ENCODE results near the gene CRYGD.
"Not testable (repeated sequence)": the region's sequence is repeated elsewhere in the genome, so short reads cannot be mapped to it uniquely, and the experiment has no call there.

CRYGD gene

DNA sequence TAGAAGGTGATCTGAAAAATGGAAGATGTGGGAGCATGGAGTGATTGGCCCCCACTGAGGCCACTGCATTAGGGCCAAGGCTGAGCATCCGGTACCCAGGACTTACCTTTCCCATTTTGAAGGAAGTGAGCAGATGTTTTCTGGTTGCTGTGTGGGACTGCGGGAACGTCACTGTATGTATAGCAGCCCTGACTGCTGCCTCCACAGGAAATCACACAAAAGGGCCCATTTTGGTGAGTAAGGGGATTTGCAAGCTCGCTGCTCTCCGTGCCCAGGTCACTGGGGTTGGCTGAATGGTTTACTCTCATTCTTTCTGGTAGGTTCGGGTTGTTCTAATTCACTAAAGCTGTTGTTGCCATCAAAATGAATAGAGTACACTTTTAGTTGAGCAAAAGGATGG is 21.7 kb upstream of the CRYGD start, which contains the start of gene CRYGB:
Gene CRYGB, minus strand, starts transcription at position 153 of the 400 bp plus-strand sequence. Its CDS starts 38 bp downstream, at position 115.
- no peak within 1 kb of the TSS for H4K8ac ChIP-seq (ENCODE audit: low read depth, low read length)
- H3K4me3 ChIP-seq (ENCODE audit: low read length): no peak within 1 kb of the TSS
- H4K5ac ChIP-seq (ENCODE audit: low read length): peak within 1 kb of the TSS; percentile 44
- no peak within 1 kb of the TSS for H3K18ac ChIP-seq (ENCODE audit: low read length)
- no peaks in the 10 kb centered on the region for H3K36me3 ChIP-seq (ENCODE audit: control insufficient read depth, insufficient read depth, low read length)
- no peak within 1 kb of the TSS for H2BK120ac ChIP-seq (ENCODE audit: low read depth, low read length)
- H2BK15ac ChIP-seq (replicated peaks; ENCODE audit: low read depth): no peak within 1 kb of the TSS
- peak within 1 kb of the TSS; percentile 68 for H2AK5ac ChIP-seq (ENCODE audit: low read length)
- H3K4me2 ChIP-seq (ENCODE audit: low read length): no peak within 1 kb of the TSS
- H3K56ac ChIP-seq (ENCODE audit: low read length): peak within 1 kb of the TSS; percentile 27
- H2BK5ac ChIP-seq (ENCODE audit: low read length): peak within 1 kb of the TSS; percentile 35
- no peaks in the 10 kb centered on the region for H3K27me3 ChIP-seq (ENCODE audit: insufficient read depth, low read length, poor library complexity)
- H3K23ac ChIP-seq (ENCODE audit: low read length): no peak within 1 kb of the TSS
- H3K27ac ChIP-seq (ENCODE audit: low read depth, low read length): no peak within 1 kb of the TSS
- no peak within 1 kb of the TSS for H3K9ac ChIP-seq (ENCODE audit: low read length)
- peak; percentile 52 for DNase-seq
- no CpG with 5 or more reads among the region's 6 CpGs for WGBS (ENCODE audit: extremely low coverage, insufficient coverage, low lambda C conversion rate)
- H3K4me1 ChIP-seq (ENCODE audit: control insufficient read depth, low read depth, low read length): peaks cover 6% of the 10 kb centered on the region
- no peak within 1 kb of the TSS for H3K4ac ChIP-seq (ENCODE audit: low read depth, low read length)
- H3K79me1 ChIP-seq (ENCODE audit: low read length): no peaks in the 10 kb centered on the region
- no peaks in the 10 kb centered on the region for H3K79me2 ChIP-seq (ENCODE audit: control insufficient read depth, insufficient read depth, low read length)

DNA sequence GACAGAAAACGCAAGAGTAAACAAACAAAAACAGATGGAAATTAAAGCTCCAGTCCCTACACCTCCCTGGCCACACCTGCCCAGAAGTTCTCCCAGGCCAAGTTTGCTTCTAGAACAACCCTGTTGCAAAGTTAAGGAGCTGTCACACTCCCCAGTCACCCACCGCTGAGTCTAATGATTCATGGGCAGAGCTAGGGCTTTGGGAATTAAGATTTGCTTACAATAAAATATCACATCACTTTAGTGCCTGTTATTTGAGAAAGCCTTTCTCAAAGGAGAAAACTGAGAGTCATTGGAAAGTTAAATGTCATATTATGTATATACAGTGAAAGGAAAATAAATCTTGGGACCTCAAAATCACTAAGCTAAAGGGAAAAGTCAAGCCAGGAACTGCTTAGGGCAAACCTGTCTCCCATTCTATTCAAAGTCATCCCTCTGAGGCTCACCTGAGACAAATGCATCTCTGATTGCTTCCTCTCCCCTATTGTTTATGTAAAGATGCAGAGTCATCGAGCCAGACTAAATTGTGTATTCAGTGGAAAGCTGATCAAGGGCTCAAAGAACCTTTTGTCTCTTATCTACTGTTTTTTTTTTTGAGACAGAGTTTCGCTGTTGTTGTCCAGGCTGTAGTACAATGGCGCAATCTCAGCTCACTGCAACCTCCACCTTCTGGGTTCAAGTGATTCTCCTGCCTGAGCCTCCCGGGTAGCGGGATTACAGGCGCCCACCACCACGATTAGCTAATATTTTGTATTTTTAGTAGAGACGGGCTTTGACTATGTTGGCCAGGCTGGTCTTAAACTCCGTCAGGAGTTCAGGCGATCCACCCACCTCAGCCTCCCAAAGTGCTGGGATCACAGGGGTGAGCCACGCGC is 18.8 kb upstream of the CRYGD start:
- Histone ChIP-seq H3K56ac (ENCODE audit: low read length) (peak overlapping the region; percentile 86), H3K79me2 (ENCODE audit: control insufficient read depth, insufficient read depth, low read length) (no peaks in the 10 kb centered on the region), H2BK15ac (replicated peaks; ENCODE audit: low read depth) (no peak overlapping the region), H4K5ac (ENCODE audit: low read length) (no peak overlapping the region), H3K4me3 (ENCODE audit: low read length) (no peak overlapping the region), H3K4me1 (ENCODE audit: control insufficient read depth, low read depth, low read length) (peaks cover 6% of the 10 kb centered on the region), H2AK5ac (ENCODE audit: low read length) (peak overlapping the region; percentile 95), H3K4ac (ENCODE audit: low read depth, low read length) (peak overlapping the region; percentile 48), H3K23ac (ENCODE audit: low read length) (no peak overlapping the region), H3K27me3 (ENCODE audit: insufficient read depth, low read length, poor library complexity) (no peaks in the 10 kb centered on the region), H3K9ac (ENCODE audit: low read length) (peak overlapping the region; percentile 23), H3K79me1 (ENCODE audit: low read length) (no peaks in the 10 kb centered on the region), H3K4me2 (ENCODE audit: low read length) (no peak overlapping the region), H2BK5ac (ENCODE audit: low read length) (peak overlapping the region; percentile 99), H3K36me3 (ENCODE audit: control insufficient read depth, insufficient read depth, low read length) (no peaks in the 10 kb centered on the region), H4K8ac (ENCODE audit: low read depth, low read length) (no peak overlapping the region), H3K27ac (ENCODE audit: low read depth, low read length) (peak overlapping the region; percentile 94), H3K18ac (ENCODE audit: low read length) (peak overlapping the region; percentile 93), H2BK120ac (ENCODE audit: low read depth, low read length) (peak overlapping the region; percentile 75)
- DNase-seq: peak; percentile 97
- no CpG with 5 or more reads among the region's 14 CpGs for WGBS (ENCODE audit: extremely low coverage, insufficient coverage, low lambda C conversion rate)

DNA sequence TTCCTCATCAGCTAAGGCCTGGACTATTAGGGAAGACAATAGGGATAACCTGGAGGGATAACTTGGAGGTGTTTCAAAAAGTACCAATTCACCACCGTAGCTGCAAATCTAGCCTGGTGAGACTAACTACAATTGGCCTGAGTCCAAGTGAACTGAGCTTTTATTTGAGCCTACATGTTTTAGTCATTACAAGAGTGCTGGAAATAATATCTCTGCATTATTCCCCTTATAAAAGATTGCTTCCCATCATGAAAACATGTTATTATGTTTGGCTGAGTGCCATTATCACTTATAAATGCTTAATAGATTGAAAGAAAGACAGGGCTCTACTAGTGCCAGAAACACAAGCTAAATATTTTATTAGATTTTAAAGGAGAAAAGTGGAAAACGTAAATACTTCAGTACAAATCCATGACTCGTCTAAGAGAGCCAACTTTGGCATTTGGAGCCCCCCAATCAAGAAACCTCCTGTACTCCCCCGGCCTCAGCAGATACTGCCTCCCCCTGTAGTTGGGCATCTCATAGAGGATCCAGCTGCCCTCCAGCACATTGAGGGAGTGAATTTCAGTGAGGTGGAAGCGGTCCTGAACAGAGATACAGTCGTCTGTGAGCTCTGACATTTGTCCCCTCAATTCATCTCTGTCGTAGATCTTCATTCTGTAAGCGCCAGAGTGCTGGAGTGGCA is 18.1 kb upstream of the CRYGD start:
- Histone ChIP-seq H3K4me2 (ENCODE audit: low read length) (no peak overlapping the region), H2BK5ac (ENCODE audit: low read length) (peak overlapping the region; percentile 99), H3K79me2 (ENCODE audit: control insufficient read depth, insufficient read depth, low read length) (no peaks in the 10 kb centered on the region), H3K4me3 (ENCODE audit: low read length) (no peak overlapping the region), H4K5ac (ENCODE audit: low read length) (no peak overlapping the region), H2BK120ac (ENCODE audit: low read depth, low read length) (peak overlapping the region; percentile 46), H3K23ac (ENCODE audit: low read length) (no peak overlapping the region), H4K8ac (ENCODE audit: low read depth, low read length) (no peak overlapping the region), H2AK5ac (ENCODE audit: low read length) (peak overlapping the region; percentile 95), H2BK15ac (replicated peaks; ENCODE audit: low read depth) (no peak overlapping the region), H3K18ac (ENCODE audit: low read length) (peak overlapping the region; percentile 93), H3K4me1 (ENCODE audit: control insufficient read depth, low read depth, low read length) (peaks cover 5% of the 10 kb centered on the region), H3K36me3 (ENCODE audit: control insufficient read depth, insufficient read depth, low read length) (no peaks in the 10 kb centered on the region), H3K9ac (ENCODE audit: low read length) (peak overlapping the region; percentile 23), H3K4ac (ENCODE audit: low read depth, low read length) (peak overlapping the region; percentile 28), H3K79me1 (ENCODE audit: low read length) (no peaks in the 10 kb centered on the region), H3K56ac (ENCODE audit: low read length) (peak overlapping the region; percentile 86), H3K27ac (ENCODE audit: low read depth, low read length) (peak overlapping the region; percentile 94), H3K27me3 (ENCODE audit: insufficient read depth, low read length, poor library complexity) (no peaks in the 10 kb centered on the region)
- no peak for DNase-seq
- no CpG with 5 or more reads among the region's 8 CpGs for WGBS (ENCODE audit: extremely low coverage, insufficient coverage, low lambda C conversion rate)

DNA sequence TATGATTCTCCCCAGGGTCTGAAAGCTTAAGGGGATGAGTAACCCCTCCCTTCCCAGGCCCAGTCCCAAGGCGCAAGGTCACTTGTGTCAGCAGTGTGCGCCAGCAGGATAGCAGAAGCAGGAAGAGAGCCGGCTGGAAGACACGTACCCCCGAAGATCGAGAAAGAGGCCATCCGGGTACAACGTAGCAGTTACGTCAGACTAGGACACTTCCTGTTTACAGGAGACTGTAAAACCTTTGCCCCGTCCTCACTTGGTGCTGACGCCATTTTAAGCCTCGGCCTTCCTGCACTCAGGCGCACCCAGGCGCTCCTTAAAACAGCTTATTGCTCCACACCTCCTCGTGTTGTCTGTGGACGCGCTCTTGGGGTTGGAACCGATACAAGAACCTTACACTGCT is 15.1 kb upstream of the CRYGD start:
- H4K8ac ChIP-seq (ENCODE audit: low read depth, low read length): no peak overlapping the region
- H3K4me3 ChIP-seq (ENCODE audit: low read length): no peak overlapping the region
- H2BK5ac ChIP-seq (ENCODE audit: low read length): no peak overlapping the region
- H3K79me1 ChIP-seq (ENCODE audit: low read length): no peaks in the 10 kb centered on the region
- no peaks in the 10 kb centered on the region for H3K79me2 ChIP-seq (ENCODE audit: control insufficient read depth, insufficient read depth, low read length)
- no peak overlapping the region for H3K23ac ChIP-seq (ENCODE audit: low read length)
- H2BK15ac ChIP-seq (replicated peaks; ENCODE audit: low read depth): no peak overlapping the region
- no peak overlapping the region for H3K4me2 ChIP-seq (ENCODE audit: low read length)
- H3K18ac ChIP-seq (ENCODE audit: low read length): no peak overlapping the region
- WGBS (ENCODE audit: extremely low coverage, insufficient coverage, low lambda C conversion rate): no CpG with 5 or more reads among the region's 18 CpGs
- H3K27me3 ChIP-seq (ENCODE audit: insufficient read depth, low read length, poor library complexity): no peaks in the 10 kb centered on the region
- H2AK5ac ChIP-seq (ENCODE audit: low read length): no peak overlapping the region
- no peaks in the 10 kb centered on the region for H3K36me3 ChIP-seq (ENCODE audit: control insufficient read depth, insufficient read depth, low read length)
- no peak overlapping the region for H3K27ac ChIP-seq (ENCODE audit: low read depth, low read length)
- H3K4ac ChIP-seq (ENCODE audit: low read depth, low read length): no peak overlapping the region
- no peak overlapping the region for H2BK120ac ChIP-seq (ENCODE audit: low read depth, low read length)
- H3K9ac ChIP-seq (ENCODE audit: low read length): no peak overlapping the region
- no peak overlapping the region for H4K5ac ChIP-seq (ENCODE audit: low read length)
- H3K4me1 ChIP-seq (ENCODE audit: control insufficient read depth, low read depth, low read length): peaks cover 5% of the 10 kb centered on the region
- DNase-seq: no peak
- no peak overlapping the region for H3K56ac ChIP-seq (ENCODE audit: low read length)

DNA sequence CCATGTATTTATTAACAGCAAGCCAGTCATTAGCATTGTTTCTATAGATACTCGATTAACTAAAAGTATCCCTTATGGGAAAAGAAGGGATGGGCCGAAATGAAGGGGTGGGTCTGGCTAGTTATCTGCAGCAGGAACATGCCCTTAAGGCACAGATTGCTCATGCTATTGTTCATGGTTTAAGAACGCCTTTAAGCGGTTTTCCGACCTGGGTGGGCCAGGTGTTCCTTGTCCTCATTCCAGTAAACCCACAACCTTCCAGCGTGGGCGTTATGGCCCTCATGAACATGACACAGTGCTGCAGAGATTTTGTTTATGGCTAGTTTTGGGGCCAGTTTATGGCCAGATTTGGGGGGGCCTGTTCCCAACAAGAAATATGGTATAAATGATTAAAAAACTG is 14.0 kb upstream of the CRYGD start:
- not testable (repeated sequence) for H3K36me3 ChIP-seq (ENCODE audit: control insufficient read depth, insufficient read depth, low read length); H3K4me2 ChIP-seq (ENCODE audit: low read length); H3K4ac ChIP-seq (ENCODE audit: low read depth, low read length); H3K9ac ChIP-seq (ENCODE audit: low read length); H2BK5ac ChIP-seq (ENCODE audit: low read length); H3K4me3 ChIP-seq (ENCODE audit: low read length); H3K23ac ChIP-seq (ENCODE audit: low read length); H2BK15ac ChIP-seq (replicated peaks; ENCODE audit: low read depth); H3K56ac ChIP-seq (ENCODE audit: low read length); H3K4me1 ChIP-seq (ENCODE audit: control insufficient read depth, low read depth, low read length); H3K27me3 ChIP-seq (ENCODE audit: insufficient read depth, low read length, poor library complexity); H3K79me1 ChIP-seq (ENCODE audit: low read length); H2BK120ac ChIP-seq (ENCODE audit: low read depth, low read length); H4K5ac ChIP-seq (ENCODE audit: low read length); H3K18ac ChIP-seq (ENCODE audit: low read length); H3K79me2 ChIP-seq (ENCODE audit: control insufficient read depth, insufficient read depth, low read length); DNase-seq; H4K8ac ChIP-seq (ENCODE audit: low read depth, low read length); H2AK5ac ChIP-seq (ENCODE audit: low read length); H3K27ac ChIP-seq (ENCODE audit: low read depth, low read length)
- WGBS (ENCODE audit: extremely low coverage, insufficient coverage, low lambda C conversion rate): no CpG with 5 or more reads among the region's 7 CpGs
